GM12875 (cell line): ENCODE measurements around the gene FBXL15.

Experiments used
- H3K4me3 ChIP-seq: one replicate; pipeline ENCODE4 v1.5.1; 2011; ENCODE audit warnings: low read depth, low read length, control low read depth
- TF ChIP-seq, protein P1 (sequence below): IDR thresholded peaks from 2 replicates; pipeline ENCODE4 v1.5.1; 2011; ENCODE audit warnings: low read depth, mild to moderate bottlenecking, control low read depth, inconsistent platforms, low read length, moderate library complexity, borderline replicate concordance; ENCODE audit not compliant: insufficient read depth

Gene FBXL15

DNA sequence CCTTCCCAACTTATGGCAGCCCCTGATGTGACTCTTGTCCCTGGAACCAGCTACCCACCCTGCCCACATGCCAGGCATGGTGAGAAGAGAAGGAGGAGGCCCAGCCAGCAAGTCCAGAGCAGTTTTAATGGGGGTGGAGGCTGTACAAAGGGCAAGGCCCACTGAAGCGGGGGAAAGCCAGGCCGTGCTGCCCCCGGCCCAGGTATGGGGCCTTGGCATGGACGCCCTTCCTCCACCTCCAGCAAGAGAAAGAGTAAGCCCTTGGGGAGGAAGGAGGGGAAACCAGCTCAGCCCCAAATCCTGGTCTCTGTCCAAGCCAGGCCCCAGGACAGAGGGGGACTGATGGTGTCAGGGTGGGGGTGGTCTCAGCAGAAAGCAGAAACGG, 18.1 kb upstream of the FBXL15 start:
- H3K4me3 ChIP-seq = no peak overlapping the region
- TF ChIP-seq, protein P1, sequence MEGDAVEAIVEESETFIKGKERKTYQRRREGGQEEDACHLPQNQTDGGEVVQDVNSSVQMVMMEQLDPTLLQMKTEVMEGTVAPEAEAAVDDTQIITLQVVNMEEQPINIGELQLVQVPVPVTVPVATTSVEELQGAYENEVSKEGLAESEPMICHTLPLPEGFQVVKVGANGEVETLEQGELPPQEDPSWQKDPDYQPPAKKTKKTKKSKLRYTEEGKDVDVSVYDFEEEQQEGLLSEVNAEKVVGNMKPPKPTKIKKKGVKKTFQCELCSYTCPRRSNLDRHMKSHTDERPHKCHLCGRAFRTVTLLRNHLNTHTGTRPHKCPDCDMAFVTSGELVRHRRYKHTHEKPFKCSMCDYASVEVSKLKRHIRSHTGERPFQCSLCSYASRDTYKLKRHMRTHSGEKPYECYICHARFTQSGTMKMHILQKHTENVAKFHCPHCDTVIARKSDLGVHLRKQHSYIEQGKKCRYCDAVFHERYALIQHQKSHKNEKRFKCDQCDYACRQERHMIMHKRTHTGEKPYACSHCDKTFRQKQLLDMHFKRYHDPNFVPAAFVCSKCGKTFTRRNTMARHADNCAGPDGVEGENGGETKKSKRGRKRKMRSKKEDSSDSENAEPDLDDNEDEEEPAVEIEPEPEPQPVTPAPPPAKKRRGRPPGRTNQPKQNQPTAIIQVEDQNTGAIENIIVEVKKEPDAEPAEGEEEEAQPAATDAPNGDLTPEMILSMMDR = no peak

GRCh38 chr10:102403115-102403514, 17.5 kb upstream of the FBXL15 start:
- H3K4me3 ChIP-seq = no peak overlapping the region
- TF ChIP-seq, protein P1 = no peak

- TF ChIP-seq, protein P1 = no peak
- no peak overlapping the region for H3K4me3 ChIP-seq
Observed at GRCh38 chr10:102404361-102405107, 16.1 kb upstream of the FBXL15 start.

GRCh38 chr10:102405108-102405571, 15.5 kb upstream of the FBXL15 start:
- TF ChIP-seq, protein P1 = no peak
- H3K4me3 ChIP-seq = no peak overlapping the region

GRCh38 chr10:102405632-102406031, 15.0 kb upstream of the FBXL15 start:
- H3K4me3 ChIP-seq = no peak overlapping the region
- TF ChIP-seq, protein P1 = no peak

DNA sequence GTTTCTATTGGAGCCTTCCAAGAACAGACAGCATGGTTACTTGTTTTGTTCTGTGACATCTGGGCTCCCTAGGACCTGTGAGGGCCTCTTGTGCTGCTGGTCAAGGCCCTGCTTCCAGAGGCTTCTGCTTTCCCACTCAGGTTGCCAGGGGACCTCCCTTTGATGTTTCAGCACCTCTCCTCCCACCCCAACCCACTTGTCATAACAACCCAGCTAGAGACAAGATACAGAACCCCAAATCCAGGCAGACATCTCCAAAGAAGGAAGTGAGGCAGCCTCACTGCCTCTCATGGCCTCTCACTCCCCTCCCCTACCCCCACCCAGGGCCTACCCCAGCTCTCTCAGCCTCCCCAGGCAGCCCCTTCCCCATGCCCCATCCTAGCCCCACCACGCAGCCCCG, 13.8 kb upstream of the FBXL15 start:
- H3K4me3 ChIP-seq = no peak overlapping the region

More for the DNA sequence above, 13.8 kb upstream of the FBXL15 start:
- TF ChIP-seq, protein P1 = no peak
